22Rv1 (cell line): ENCODE results near the gene GALNS.

Source experiments
- H3K27ac ChIP-seq: fragments of 450-650 bp; 2 replicates; pipeline ENCODE4 v1.5.1; 2017
- CTCF ChIP-seq: fragments of 450-650 bp; IDR thresholded peaks from 2 replicates; pipeline ENCODE4 v1.5.1; 2017; ENCODE audit warnings: mild to moderate bottlenecking
- ZFX ChIP-seq: fragments of 450-650 bp; IDR thresholded peaks from 2 replicates; pipeline ENCODE4 v1.6.1; 2017; ENCODE audit warnings: antibody characterized with exemption, borderline replicate concordance

Gene GALNS

GRCh38 chr16:88853325-88853941 lies 3.3 kb downstream of the GALNS start:
- no peak overlapping the region for H3K27ac ChIP-seq
- TF ChIP-seq CTCF: no peak
- no peak for TF ChIP-seq ZFX

GRCh38 chr16:88851616-88852015 lies 5.1 kb downstream of the GALNS start:
- TF ChIP-seq ZFX: no peak
- no peak overlapping the region for H3K27ac ChIP-seq

GRCh38 chr16:88850531-88851199 lies 6.1 kb downstream of the GALNS start:
- TF ChIP-seq ZFX (no peak), CTCF (no peak)
- H3K27ac ChIP-seq: no peak overlapping the region

- no peak overlapping the region for H3K27ac ChIP-seq
- no peak for TF ChIP-seq CTCF
Measured at GRCh38 chr16:88848557-88848956, 8.2 kb downstream of the GALNS start.

- no peak overlapping the region for H3K27ac ChIP-seq
- TF ChIP-seq ZFX (no peak), CTCF (no peak)
Measured at GRCh38 chr16:88847654-88848053, 9.1 kb downstream of the GALNS start.

GRCh38 chr16:88846088-88846487 lies 10.7 kb downstream of the GALNS start:
- H3K27ac ChIP-seq: no peak overlapping the region

GRCh38 chr16:88844419-88845036 lies 12.2 kb downstream of the GALNS start:
- TF ChIP-seq ZFX: no peak
- TF ChIP-seq CTCF: peak; percentile 18; the same call in 1 of the 2 replicates
- no peak overlapping the region for H3K27ac ChIP-seq

More at GRCh38 chr16:88846088-88846487, 10.7 kb downstream of the GALNS start:
- TF ChIP-seq CTCF (no peak), ZFX (no peak)
